Karpas-422 (cell line): ENCODE results near the gene ALK. TPM values are rescaled to one million over a fixed set of nuclear protein-coding genes. Genes with fewer than 3 reads are reported as not detected.

Experiments used
- DNase-seq: peaks from one replicate; pipeline ENCODE4 v3.0.0-alpha.2; 2015
- H2AFZ ChIP-seq: fragments of 200-600 bp; sonication (generic); 2 replicates; pipeline ENCODE4 v1.6.1; 2014; ENCODE audit warnings: antibody characterized with exemption, low read length, mixed read lengths
- H3K27ac ChIP-seq: fragments of 200-600 bp; sonication (generic); 2 replicates; pipeline ENCODE4 v1.5.1; 2014; ENCODE audit warnings: mild to moderate bottlenecking, low read length, moderate library complexity
- H3K27me3 ChIP-seq: fragments of 200-600 bp; sonication (generic); 2 replicates; pipeline ENCODE4 v1.6.1; 2014; ENCODE audit warnings: low read length, mixed read lengths
- H3K36me3 ChIP-seq: fragments of 200-600 bp; sonication (generic); 2 replicates; pipeline ENCODE4 v1.6.1; 2014; ENCODE audit warnings: low read length, mixed read lengths; ENCODE audit not compliant: insufficient read depth
- H3K4me1 ChIP-seq: fragments of 200-600 bp; sonication (generic); 2 replicates; pipeline ENCODE4 v1.6.1; 2014; ENCODE audit warnings: mild to moderate bottlenecking, low read length, mixed read lengths
- H3K4me2 ChIP-seq: fragments of 200-600 bp; sonication (generic); 2 replicates; pipeline ENCODE4 v1.6.1; 2014; ENCODE audit warnings: low read length, low read depth, mild to moderate bottlenecking; ENCODE audit not compliant: poor library complexity, severe bottlenecking
- H3K4me3 ChIP-seq: fragments of 200-600 bp; sonication (generic); 2 replicates; pipeline ENCODE4 v1.5.1; 2014; ENCODE audit warnings: mild to moderate bottlenecking, antibody characterized with exemption, low read length, mixed read lengths
- H3K79me2 ChIP-seq: fragments of 200-600 bp; sonication (generic); 2 replicates; pipeline ENCODE4 v1.6.1; 2014; ENCODE audit warnings: mild to moderate bottlenecking, low read length, mixed read lengths
- H3K9ac ChIP-seq: fragments of 200-600 bp; sonication (generic); 2 replicates; pipeline ENCODE4 v1.6.0; 2014; ENCODE audit warnings: low read length
- H3K9me2 ChIP-seq: fragments of 200-600 bp; sonication (generic), shearing (Covaris generic); replicated peaks from 2 replicates; pipeline ENCODE4 v1.6.0; 2014; ENCODE audit warnings: mild to moderate bottlenecking, low read length, moderate library complexity; ENCODE audit not compliant: insufficient read depth
- H3K9me3 ChIP-seq: fragments of 300-700, 200-600 bp; sonication (generic); 2 replicates; pipeline ENCODE4 v1.6.1; 2014; ENCODE audit warnings: low read length, mixed read lengths
- H4K20me1 ChIP-seq: fragments of 200-600 bp; sonication (generic); 2 replicates; pipeline ENCODE4 v1.6.1; 2014; ENCODE audit warnings: mild to moderate bottlenecking, antibody characterized with exemption, low read length, low read depth; ENCODE audit not compliant: insufficient read depth
- total RNA-seq: library from RNA; depleted of rRNA; stranded (reverse); fragments of >200 nt; shearing (Covaris generic); gene quantifications from 2 replicates; pipeline ENCODE4 v1.2.3, GENCODE V29; 2014; ENCODE audit warnings: low replicate concordance

ALK gene
- total RNA-seq, 1 experiment from 2014 or later = not detected

- no peaks in the 10 kb centered on the region for H3K79me2 ChIP-seq
These were observed 322.4 kb downstream of the ALK start for GRCh38 chr2:29598978-29599377.

GRCh38 chr2:29597035-29597434 lies 324.4 kb downstream of the ALK start:
- Histone ChIP-seq H4K20me1 (no peaks in the 10 kb centered on the region), H3K4me3 (no peak overlapping the region), H3K27me3 (no peaks in the 10 kb centered on the region), H2AFZ (no peak overlapping the region), H3K9me2 (no peaks in the 10 kb centered on the region), H3K4me2 (no peak overlapping the region), H3K27ac (no peak overlapping the region), H3K4me1 (no peaks in the 10 kb centered on the region), H3K79me2 (no peaks in the 10 kb centered on the region), H3K9ac (no peak overlapping the region), H3K9me3 (no peaks in the 10 kb centered on the region), H3K36me3 (no peaks in the 10 kb centered on the region)
- no peak for DNase-seq

More at GRCh38 chr2:29598978-29599377, 322.4 kb downstream of the ALK start:
- no peaks in the 10 kb centered on the region for H3K9me2 ChIP-seq
- H3K4me1 ChIP-seq = no peaks in the 10 kb centered on the region
- no peaks in the 10 kb centered on the region for H3K27me3 ChIP-seq
- no peak for DNase-seq
- H2AFZ ChIP-seq = no peak overlapping the region
- H3K36me3 ChIP-seq = no peaks in the 10 kb centered on the region
- H4K20me1 ChIP-seq = no peaks in the 10 kb centered on the region
- H3K9me3 ChIP-seq = no peaks in the 10 kb centered on the region
- H3K4me3 ChIP-seq = no peak overlapping the region
- no peak overlapping the region for H3K9ac ChIP-seq
- no peak overlapping the region for H3K4me2 ChIP-seq
- H3K27ac ChIP-seq = no peak overlapping the region

GRCh38 chr2:29596584-29596983 lies 324.8 kb downstream of the ALK start:
- no peaks in the 10 kb centered on the region for H3K9me3 ChIP-seq
- no peak overlapping the region for H3K9ac ChIP-seq
- H2AFZ ChIP-seq = no peak overlapping the region
- no peaks in the 10 kb centered on the region for H3K27me3 ChIP-seq
- no peak overlapping the region for H3K27ac ChIP-seq
- H3K79me2 ChIP-seq = no peaks in the 10 kb centered on the region
- no peaks in the 10 kb centered on the region for H3K36me3 ChIP-seq
- H3K9me2 ChIP-seq = no peaks in the 10 kb centered on the region
- H4K20me1 ChIP-seq = no peaks in the 10 kb centered on the region
- DNase-seq = no peak
- no peak overlapping the region for H3K4me2 ChIP-seq
- H3K4me1 ChIP-seq = no peaks in the 10 kb centered on the region
- H3K4me3 ChIP-seq = no peak overlapping the region

GRCh38 chr2:29591600-29591999 lies 329.8 kb downstream of the ALK start:
- H2AFZ ChIP-seq = no peak overlapping the region
- H3K27ac ChIP-seq = no peak overlapping the region
- no peak overlapping the region for H3K4me3 ChIP-seq
- no peaks in the 10 kb centered on the region for H3K27me3 ChIP-seq
- H3K4me1 ChIP-seq = no peaks in the 10 kb centered on the region
- DNase-seq = no peak
- no peaks in the 10 kb centered on the region for H3K9me3 ChIP-seq
- H3K36me3 ChIP-seq = no peaks in the 10 kb centered on the region
- H3K9ac ChIP-seq = no peak overlapping the region
- no peaks in the 10 kb centered on the region for H3K9me2 ChIP-seq
- H3K4me2 ChIP-seq = no peak overlapping the region
- no peaks in the 10 kb centered on the region for H4K20me1 ChIP-seq
- H3K79me2 ChIP-seq = no peaks in the 10 kb centered on the region

DNA sequence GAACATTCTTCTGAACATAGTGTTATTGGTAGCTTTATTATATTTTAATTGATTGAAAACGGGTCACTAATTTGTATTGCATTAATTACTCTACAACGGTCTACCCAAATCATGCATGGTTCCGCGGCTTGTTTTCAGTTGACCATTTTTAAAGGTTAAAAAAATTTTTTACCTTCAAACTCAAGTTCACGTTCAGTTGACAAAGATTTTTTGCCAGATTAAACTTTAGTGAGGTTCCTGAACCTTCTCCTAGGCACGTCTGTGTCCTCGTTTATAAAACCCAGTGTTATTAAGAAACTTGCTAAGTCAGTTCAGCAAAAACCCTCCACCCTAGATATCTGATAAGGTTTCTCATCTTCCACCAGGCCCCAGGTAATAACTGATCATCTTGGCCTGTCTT lies 331.2 kb downstream of the ALK start:
- Histone ChIP-seq H3K4me3 (no peak overlapping the region), H3K9ac (no peak overlapping the region), H4K20me1 (no peaks in the 10 kb centered on the region), H3K4me2 (no peak overlapping the region), H3K27me3 (no peaks in the 10 kb centered on the region), H3K79me2 (no peaks in the 10 kb centered on the region), H3K4me1 (no peaks in the 10 kb centered on the region), H3K9me3 (no peaks in the 10 kb centered on the region), H3K36me3 (no peaks in the 10 kb centered on the region), H3K27ac (no peak overlapping the region), H3K9me2 (no peaks in the 10 kb centered on the region), H2AFZ (no peak overlapping the region)
- DNase-seq = no peak

DNA sequence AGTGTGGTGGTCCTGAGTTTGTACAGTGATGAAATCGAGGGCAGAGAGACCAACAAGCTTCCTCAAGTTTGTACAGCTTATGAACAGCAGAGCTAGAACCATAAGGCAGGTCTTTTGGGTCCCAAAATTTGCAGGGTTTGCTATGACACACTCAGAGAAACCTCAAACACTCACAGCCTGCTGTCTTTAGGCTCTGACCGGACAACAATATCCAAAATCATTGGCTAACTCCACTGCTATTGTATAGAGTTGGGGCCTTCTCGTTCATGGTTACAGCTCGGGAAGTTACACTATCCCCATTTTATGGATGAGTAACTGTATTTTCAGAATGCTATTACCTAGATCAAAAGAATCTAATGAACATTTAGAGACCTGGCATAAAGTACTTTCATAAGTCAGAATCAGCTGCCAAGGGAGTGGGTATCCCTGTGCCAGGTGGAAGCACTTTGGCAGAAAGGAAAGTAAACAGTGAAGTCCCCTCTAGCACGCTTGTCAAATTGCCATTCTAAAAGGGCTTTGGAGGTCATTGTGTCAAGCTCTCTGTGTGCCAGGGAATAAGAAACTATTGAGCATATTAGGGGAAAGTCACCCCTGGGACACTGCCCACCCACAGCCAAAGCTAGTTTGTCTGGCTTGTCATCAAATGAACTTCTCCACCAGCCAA lies 331.8 kb downstream of the ALK start:
- no peak overlapping the region for H3K9ac ChIP-seq
- no peaks in the 10 kb centered on the region for H3K36me3 ChIP-seq
- no peaks in the 10 kb centered on the region for H3K27me3 ChIP-seq

GRCh38 chr2:29587402-29588190 lies 333.8 kb downstream of the ALK start:
- Histone ChIP-seq H3K27me3 (no peaks in the 10 kb centered on the region), H3K9me3 (no peaks in the 10 kb centered on the region), H3K4me1 (peaks cover 9% of the 10 kb centered on the region), H3K79me2 (no peaks in the 10 kb centered on the region), H2AFZ (no peak overlapping the region), H4K20me1 (no peaks in the 10 kb centered on the region), H3K9me2 (no peaks in the 10 kb centered on the region), H3K4me3 (no peak overlapping the region), H3K9ac (no peak overlapping the region), H3K27ac (no peak overlapping the region), H3K36me3 (no peaks in the 10 kb centered on the region), H3K4me2 (no peak overlapping the region)
- no peak for DNase-seq

More for the DNA sequence above, 331.8 kb downstream of the ALK start:
- Histone ChIP-seq H2AFZ (no peak overlapping the region), H3K27ac (no peak overlapping the region), H3K4me3 (no peak overlapping the region), H3K4me2 (no peak overlapping the region), H3K79me2 (no peaks in the 10 kb centered on the region), H3K4me1 (no peaks in the 10 kb centered on the region), H4K20me1 (no peaks in the 10 kb centered on the region), H3K9me2 (no peaks in the 10 kb centered on the region), H3K9me3 (no peaks in the 10 kb centered on the region)
- no peak for DNase-seq

GRCh38 chr2:29586919-29587318 lies 334.5 kb downstream of the ALK start:
- H3K9ac ChIP-seq = no peak overlapping the region
- no peak overlapping the region for H3K27ac ChIP-seq
- DNase-seq = no peak

More at GRCh38 chr2:29586919-29587318, 334.5 kb downstream of the ALK start:
- Histone ChIP-seq H4K20me1 (no peaks in the 10 kb centered on the region), H2AFZ (no peak overlapping the region), H3K4me3 (no peak overlapping the region), H3K4me1 (peaks cover 16% of the 10 kb centered on the region), H3K27me3 (no peaks in the 10 kb centered on the region), H3K9me3 (no peaks in the 10 kb centered on the region), H3K36me3 (no peaks in the 10 kb centered on the region), H3K4me2 (no peak overlapping the region), H3K79me2 (no peaks in the 10 kb centered on the region), H3K9me2 (no peaks in the 10 kb centered on the region)
